ENCODE data around the gene FLYWCH2. TPM values are rescaled to one million over a fixed set of nuclear protein-coding genes. Genes with fewer than 3 reads are reported as not detected.

FLYWCH2 gene
- total and polyA plus RNA-seq, 9 of the 15 experiments (the other 6 are each of a cell fraction or from before 2014, with no cell fraction given): 0.70 to 55.5 (median 7.6) TPM

GRCh38 chr16:2927010-2927646 is 44.1 kb downstream of the FLYWCH2 start (continued):
- TF ChIP-seq ID3 (CRISPR knock-in tag; IDR thresholded peaks at IDR 0.05) (no peak), ID3 (tag; IDR thresholded peaks at IDR 0.05) (no peak), ZKSCAN3 (CRISPR knock-in tag; IDR thresholded peaks at IDR 0.05) (no peak), CREM (IDR thresholded peaks at IDR 0.05; ENCODE audit: low read depth) (peak; percentile 95), ZNF277 (CRISPR knock-in tag; IDR thresholded peaks at IDR 0.05; ENCODE audit: borderline replicate concordance) (no peak), ESRRA (IDR thresholded peaks at IDR 0.05; ENCODE audit: borderline replicate concordance, low read depth) (0 out of 2 replicates have a peak, but pooled peaks have one; percentile 18), MEIS2 (IDR thresholded peaks at IDR 0.05; ENCODE audit: partially characterized antibody) (peak; percentile 15), MAZ (CRISPR knock-in tag; conservative IDR thresholded peaks at IDR 0.05 in 1 of 2, IDR thresholded peaks at IDR 0.05 in 1 of 2) (peak in 1 of 2 experiments; percentile 23; a peak in 1 of 4 replicates), ARID2 (IDR thresholded peaks at IDR 0.05) (peak; percentile 35; the same call in 1 of the 2 replicates), CTCF (IDR thresholded peaks at IDR 0.05 in 2 of 3, conservative IDR thresholded peaks at IDR 0.05 in 1 of 3; ENCODE audit: insufficient read depth in 2 of 3, low read depth in 1 of 3, low read length in 3 of 3) (peak; percentile 96 to 99 (median 97)), SOX6 (IDR thresholded peaks at IDR 0.05) (peak; percentile 54; the same call in 1 of the 2 replicates), GABPA (tag; conservative IDR thresholded peaks at IDR 0.05; ENCODE audit: low read depth) (no peak), ILK (tag; IDR thresholded peaks at IDR 0.05; ENCODE audit: borderline replicate concordance, low read depth) (no peak), SMC3 (conservative IDR thresholded peaks at IDR 0.05; ENCODE audit: insufficient read depth, low read depth, low read length) (peak; percentile 81), NEUROD1 (IDR thresholded peaks at IDR 0.05; ENCODE audit: borderline replicate concordance, low read depth, low read length, partially characterized antibody) (peak; percentile 22), CXXC5 (CRISPR knock-in tag; IDR thresholded peaks at IDR 0.05) (no peak), POLR2AphosphoS2 (IDR thresholded peaks at IDR 0.05; ENCODE audit: low read length) (peak; percentile 87; the same call in 1 of the 2 replicates), HDAC1 (IDR thresholded peaks at IDR 0.05) (0 out of 4 replicates have a peak, but pooled peaks of 1 of the 2 experiments have one; percentile 18)
- TF ChIP-seq, protein P1, sequence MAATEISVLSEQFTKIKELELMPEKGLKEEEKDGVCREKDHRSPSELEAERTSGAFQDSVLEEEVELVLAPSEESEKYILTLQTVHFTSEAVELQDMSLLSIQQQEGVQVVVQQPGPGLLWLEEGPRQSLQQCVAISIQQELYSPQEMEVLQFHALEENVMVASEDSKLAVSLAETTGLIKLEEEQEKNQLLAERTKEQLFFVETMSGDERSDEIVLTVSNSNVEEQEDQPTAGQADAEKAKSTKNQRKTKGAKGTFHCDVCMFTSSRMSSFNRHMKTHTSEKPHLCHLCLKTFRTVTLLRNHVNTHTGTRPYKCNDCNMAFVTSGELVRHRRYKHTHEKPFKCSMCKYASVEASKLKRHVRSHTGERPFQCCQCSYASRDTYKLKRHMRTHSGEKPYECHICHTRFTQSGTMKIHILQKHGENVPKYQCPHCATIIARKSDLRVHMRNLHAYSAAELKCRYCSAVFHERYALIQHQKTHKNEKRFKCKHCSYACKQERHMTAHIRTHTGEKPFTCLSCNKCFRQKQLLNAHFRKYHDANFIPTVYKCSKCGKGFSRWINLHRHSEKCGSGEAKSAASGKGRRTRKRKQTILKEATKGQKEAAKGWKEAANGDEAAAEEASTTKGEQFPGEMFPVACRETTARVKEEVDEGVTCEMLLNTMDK (IDR thresholded peaks at IDR 0.05; ENCODE audit: borderline replicate concordance, insufficient read depth, low read depth, low read length, poor library complexity, severe bottlenecking): peak; percentile 59
- TF ChIP-seq, protein P2, sequence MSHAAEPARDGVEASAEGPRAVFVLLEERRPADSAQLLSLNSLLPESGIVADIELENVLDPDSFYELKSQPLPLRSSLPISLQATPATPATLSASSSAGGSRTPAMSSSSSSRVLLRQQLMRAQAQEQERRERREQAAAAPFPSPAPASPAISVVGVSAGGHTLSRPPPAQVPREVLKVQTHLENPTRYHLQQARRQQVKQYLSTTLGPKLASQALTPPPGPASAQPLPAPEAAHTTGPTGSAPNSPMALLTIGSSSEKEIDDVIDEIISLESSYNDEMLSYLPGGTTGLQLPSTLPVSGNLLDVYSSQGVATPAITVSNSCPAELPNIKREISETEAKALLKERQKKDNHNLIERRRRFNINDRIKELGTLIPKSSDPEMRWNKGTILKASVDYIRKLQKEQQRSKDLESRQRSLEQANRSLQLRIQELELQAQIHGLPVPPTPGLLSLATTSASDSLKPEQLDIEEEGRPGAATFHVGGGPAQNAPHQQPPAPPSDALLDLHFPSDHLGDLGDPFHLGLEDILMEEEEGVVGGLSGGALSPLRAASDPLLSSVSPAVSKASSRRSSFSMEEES (CRISPR knock-in tag; IDR thresholded peaks at IDR 0.05): no peak
